Measurements from ENCODE around the gene DLG1. TPM values are rescaled to one million over a fixed set of nuclear protein-coding genes. Genes with fewer than 3 reads are reported as not detected.

The DLG1 gene
- total and polyA plus RNA-seq, 2 donors = 37.6 to 40.4 TPM

- H3K36me3 ChIP-seq (ENCODE audit: control insufficient read depth in 2 of 2, insufficient read depth in 2 of 2, low read length in 1 of 2) = no peaks in the 10 kb centered on the region
- peaks cover 0 to 6% of the 10 kb centered on the region in 2 donors for H3K27me3 ChIP-seq (ENCODE audit: control insufficient read depth in 2 of 2, insufficient read depth in 1 of 2, low read length in 1 of 2)
- no peak overlapping the region for H3K4me3 ChIP-seq (ENCODE audit: low read length in 2 of 2)
- H3K9me3 ChIP-seq (ENCODE audit: control insufficient read depth in 2 of 2, insufficient read depth in 1 of 2, low read length in 1 of 2) = no peaks in the 10 kb centered on the region
- peaks cover 13 to 21% of the 10 kb centered on the region in 2 donors for H3K4me1 ChIP-seq (ENCODE audit: control insufficient read depth in 2 of 2, insufficient read depth in 2 of 2, low read length in 2 of 2)
- WGBS = 96% methylated on average over 27 of the region's 27 CpGs
- DNase-seq (ENCODE audit: low read depth in 6 of 9, low spot score in 9 of 9) = no peak
- no peak overlapping the region for H3K27ac ChIP-seq (ENCODE audit: low read depth in 1 of 2, low read length in 1 of 2)
Measured at GRCh38 chr3:197008436-197009209, 289.8 kb downstream of the DLG1 start.

GRCh38 chr3:197007953-197008352 lies 290.5 kb downstream of the DLG1 start:
- no peaks in the 10 kb centered on the region for H3K9me3 ChIP-seq (ENCODE audit: control insufficient read depth in 2 of 2, insufficient read depth in 1 of 2, low read length in 1 of 2)
- no peak overlapping the region for H3K27ac ChIP-seq (ENCODE audit: low read depth in 1 of 2, low read length in 1 of 2)
- WGBS = 92% methylated on average over 8 of the region's 8 CpGs
- peaks cover 16 to 23% of the 10 kb centered on the region in 2 donors for H3K4me1 ChIP-seq (ENCODE audit: control insufficient read depth in 2 of 2, insufficient read depth in 2 of 2, low read length in 2 of 2)
- DNase-seq (ENCODE audit: low read depth in 6 of 9, low spot score in 9 of 9) = no peak
- H3K36me3 ChIP-seq (ENCODE audit: control insufficient read depth in 2 of 2, insufficient read depth in 2 of 2, low read length in 1 of 2) = no peaks in the 10 kb centered on the region
- H3K4me3 ChIP-seq (ENCODE audit: low read length in 2 of 2) = no peak overlapping the region
- H3K27me3 ChIP-seq (ENCODE audit: control insufficient read depth in 2 of 2, insufficient read depth in 1 of 2, low read length in 1 of 2) = peaks cover 0 to 9% of the 10 kb centered on the region in 2 donors

DNA sequence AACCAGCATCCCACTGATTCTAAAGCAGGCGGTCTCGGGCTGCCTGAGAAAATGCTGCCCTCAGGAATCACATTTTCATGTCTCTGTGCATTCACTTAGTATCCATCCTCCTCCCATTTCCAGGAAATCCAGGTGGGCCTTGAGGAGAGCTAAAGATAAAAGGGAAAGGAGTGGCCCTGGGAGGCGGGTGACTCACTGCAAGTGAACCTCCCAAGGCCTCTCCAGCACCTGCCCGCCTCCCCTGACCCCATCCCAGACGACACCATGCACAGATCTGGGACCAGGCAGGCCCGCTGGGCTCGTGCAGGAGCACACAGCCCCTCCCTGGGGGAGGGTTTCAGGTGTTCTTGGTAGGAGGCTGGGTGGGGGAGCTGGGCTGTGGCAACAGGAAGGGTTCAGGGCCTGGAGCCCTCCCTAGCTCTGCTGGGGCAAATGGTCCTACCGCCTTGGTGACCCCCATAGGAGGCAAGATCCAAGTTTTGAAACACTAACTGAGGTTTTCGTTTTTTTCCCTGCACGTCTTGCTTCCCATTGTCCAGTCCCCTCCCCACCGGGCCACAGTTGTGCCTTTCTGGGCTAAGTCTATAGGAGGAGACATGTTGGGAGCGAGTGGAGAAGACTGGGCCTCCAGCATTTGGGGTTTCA lies 291.0 kb downstream of the DLG1 start:
- Histone ChIP-seq H3K36me3 (ENCODE audit: control insufficient read depth in 2 of 2, insufficient read depth in 2 of 2, low read length in 1 of 2) (no peaks in the 10 kb centered on the region), H3K27ac (ENCODE audit: low read depth in 1 of 2, low read length in 1 of 2) (no peak overlapping the region), H3K27me3 (ENCODE audit: control insufficient read depth in 2 of 2, insufficient read depth in 1 of 2, low read length in 1 of 2) (peaks cover 0 to 9% of the 10 kb centered on the region in 2 donors), H3K4me1 (ENCODE audit: control insufficient read depth in 2 of 2, insufficient read depth in 2 of 2, low read length in 2 of 2) (peaks cover 17 to 23% of the 10 kb centered on the region in 2 donors), H3K9me3 (ENCODE audit: control insufficient read depth in 2 of 2, insufficient read depth in 1 of 2, low read length in 1 of 2) (no peaks in the 10 kb centered on the region), H3K4me3 (ENCODE audit: low read length in 2 of 2) (no peak overlapping the region)
- WGBS = 91% methylated on average over 12 of the region's 12 CpGs
- no peak for DNase-seq (ENCODE audit: low read depth in 6 of 9, low spot score in 9 of 9)

DNA sequence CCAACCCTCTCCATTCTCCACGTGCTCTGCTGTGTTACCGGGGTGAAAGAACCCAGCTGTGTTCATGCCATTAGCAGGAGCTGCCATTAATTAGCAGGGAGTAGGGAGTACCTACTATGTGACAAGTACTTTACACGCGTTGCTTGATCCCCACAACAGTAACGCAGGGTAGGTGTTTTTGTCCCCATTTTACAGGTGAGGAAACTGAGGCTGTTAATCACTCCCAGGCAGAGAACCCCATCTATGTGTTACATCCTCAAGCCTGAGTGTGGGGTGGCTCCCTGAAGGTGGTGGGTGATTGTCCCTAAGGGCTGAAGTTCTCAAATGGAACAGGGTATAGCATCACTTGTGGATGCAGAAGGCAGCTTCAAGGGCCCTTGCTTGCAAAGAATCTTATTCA lies 291.6 kb downstream of the DLG1 start:
- Histone ChIP-seq H3K4me1 (ENCODE audit: control insufficient read depth in 2 of 2, insufficient read depth in 2 of 2, low read length in 2 of 2) (peaks cover 18 to 29% of the 10 kb centered on the region in 2 donors), H3K27ac (ENCODE audit: low read depth in 1 of 2, low read length in 1 of 2) (no peak overlapping the region), H3K4me3 (ENCODE audit: low read length in 2 of 2) (no peak overlapping the region), H3K36me3 (ENCODE audit: control insufficient read depth in 2 of 2, insufficient read depth in 2 of 2, low read length in 1 of 2) (no peaks in the 10 kb centered on the region), H3K9me3 (ENCODE audit: control insufficient read depth in 2 of 2, insufficient read depth in 1 of 2, low read length in 1 of 2) (no peaks in the 10 kb centered on the region), H3K27me3 (ENCODE audit: control insufficient read depth in 2 of 2, insufficient read depth in 1 of 2, low read length in 1 of 2) (peaks cover 0 to 9% of the 10 kb centered on the region in 2 donors)
- WGBS = 97% methylated on average over 5 of the region's 5 CpGs
- no peak for DNase-seq (ENCODE audit: low read depth in 6 of 9, low spot score in 9 of 9)

GRCh38 chr3:197006446-197006845 lies 292.0 kb downstream of the DLG1 start:
- Histone ChIP-seq H3K4me3 (ENCODE audit: low read length in 2 of 2) (no peak overlapping the region), H3K27ac (ENCODE audit: low read depth in 1 of 2, low read length in 1 of 2) (no peak overlapping the region), H3K9me3 (ENCODE audit: control insufficient read depth in 2 of 2, insufficient read depth in 1 of 2, low read length in 1 of 2) (no peaks in the 10 kb centered on the region), H3K36me3 (ENCODE audit: control insufficient read depth in 2 of 2, insufficient read depth in 2 of 2, low read length in 1 of 2) (no peaks in the 10 kb centered on the region), H3K27me3 (ENCODE audit: control insufficient read depth in 2 of 2, insufficient read depth in 1 of 2, low read length in 1 of 2) (peaks cover 0 to 9% of the 10 kb centered on the region in 2 donors), H3K4me1 (ENCODE audit: control insufficient read depth in 2 of 2, insufficient read depth in 2 of 2, low read length in 2 of 2) (peaks cover 18 to 33% of the 10 kb centered on the region in 2 donors)
- 97% methylated on average over 11 of the region's 11 CpGs for WGBS
- no peak for DNase-seq (ENCODE audit: low read depth in 6 of 9, low spot score in 9 of 9)

DNA sequence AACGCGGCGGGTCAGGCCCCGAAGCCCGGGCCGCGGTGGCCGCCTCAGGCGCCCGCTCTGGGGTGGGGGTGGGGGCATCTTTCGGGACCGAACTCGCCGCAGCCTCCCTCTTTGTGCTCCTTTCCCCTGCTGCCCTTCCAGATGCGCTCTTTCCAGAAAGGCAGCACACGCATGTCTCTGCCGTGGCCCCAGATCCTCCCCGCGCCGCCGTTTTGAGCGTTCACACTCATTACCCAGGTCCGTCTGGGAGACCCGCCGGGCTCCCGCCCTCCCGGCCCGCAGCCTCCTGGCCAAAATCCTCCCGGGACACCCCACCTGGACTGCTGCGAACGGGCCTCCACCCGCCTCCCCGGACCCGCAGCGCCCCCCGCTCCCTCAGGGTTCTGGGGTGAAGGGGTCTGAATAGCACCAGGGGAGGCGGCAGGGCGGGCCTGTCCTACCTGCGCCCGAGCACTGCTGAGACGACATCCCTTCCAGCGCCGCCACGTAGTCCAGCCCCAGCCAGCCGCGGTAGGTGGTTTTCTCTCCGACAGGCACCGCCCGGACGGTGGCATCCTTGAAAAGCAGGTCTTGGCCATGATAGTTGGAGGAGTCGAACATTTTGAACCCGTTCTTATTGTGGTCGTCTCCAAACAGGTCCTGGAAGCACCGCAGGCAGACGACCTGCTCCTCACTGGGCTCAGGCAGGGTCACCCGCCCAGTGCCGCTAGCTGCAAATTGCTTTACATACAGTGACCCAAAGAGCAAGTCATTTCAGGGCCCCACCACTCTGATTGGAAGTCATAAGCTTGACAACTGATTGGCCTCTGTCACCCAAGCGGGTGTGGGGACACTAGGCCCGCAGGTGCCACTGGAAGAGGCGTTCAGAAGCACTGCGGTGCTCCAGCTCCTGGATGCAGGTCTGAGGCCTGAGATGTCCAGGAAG lies 294.7 kb downstream of the DLG1 start:
- peaks cover 0 to 9% of the 10 kb centered on the region in 2 donors for H3K27me3 ChIP-seq (ENCODE audit: control insufficient read depth in 2 of 2, insufficient read depth in 1 of 2, low read length in 1 of 2)
- WGBS = 28% methylated on average over 61 of the region's 61 CpGs
- H3K4me1 ChIP-seq (ENCODE audit: control insufficient read depth in 2 of 2, insufficient read depth in 2 of 2, low read length in 2 of 2) = peaks cover 18 to 36% of the 10 kb centered on the region in 2 donors
- H3K36me3 ChIP-seq (ENCODE audit: control insufficient read depth in 2 of 2, insufficient read depth in 2 of 2, low read length in 1 of 2) = peaks cover 0 to 3% of the 10 kb centered on the region in 2 donors
- peak in 1 of 9 donors; percentile 48 for DNase-seq (ENCODE audit: low read depth in 6 of 9, low spot score in 9 of 9)
- H3K27ac ChIP-seq (ENCODE audit: low read depth in 1 of 2, low read length in 1 of 2) = peak overlapping the region; percentile 50 to 60
- H3K9me3 ChIP-seq (ENCODE audit: control insufficient read depth in 2 of 2, insufficient read depth in 1 of 2, low read length in 1 of 2) = peaks cover 0 to 6% of the 10 kb centered on the region in 2 donors
- H3K4me3 ChIP-seq (ENCODE audit: low read length in 2 of 2) = peak overlapping the region; percentile 56 to 70

DNA sequence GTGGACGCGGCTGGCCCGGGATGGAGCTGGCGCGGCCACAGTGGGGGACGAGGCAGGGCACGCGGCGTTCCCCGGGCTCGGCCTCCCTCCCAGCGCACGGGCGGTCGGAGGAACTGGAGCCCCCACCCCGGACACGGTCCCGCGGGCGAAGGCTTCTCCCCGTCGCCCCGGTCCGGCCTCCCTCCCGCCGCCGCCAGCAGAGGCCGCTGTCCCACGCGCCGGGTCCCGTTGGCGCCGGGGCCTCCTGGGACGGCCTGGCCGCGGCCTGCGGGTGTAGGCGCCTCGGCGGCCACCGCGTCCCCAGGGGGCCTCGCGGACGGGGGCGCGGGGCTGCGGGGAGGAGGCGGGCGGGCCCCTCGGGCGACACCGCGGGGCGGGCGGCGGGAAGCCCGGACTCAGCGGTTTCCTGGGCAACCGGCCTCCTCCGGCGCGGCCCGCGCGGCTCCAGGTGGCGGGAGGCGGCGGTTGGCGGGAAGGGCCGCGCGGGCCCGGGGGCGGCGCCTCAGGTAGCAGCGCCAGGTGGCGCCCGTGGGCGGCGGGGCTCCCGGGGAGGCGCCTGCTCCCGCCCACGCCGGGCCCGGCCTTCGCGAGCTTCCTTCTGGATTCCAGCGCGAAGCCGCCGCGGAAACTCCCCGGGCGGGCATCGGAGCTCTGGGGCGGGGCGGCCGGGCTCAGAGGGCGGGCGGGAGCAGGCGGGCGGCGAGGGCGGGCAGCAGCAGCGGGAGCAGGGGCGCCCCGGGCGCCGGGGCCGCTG lies 295.5 kb downstream of the DLG1 start:
- H3K9me3 ChIP-seq (ENCODE audit: control insufficient read depth in 2 of 2, insufficient read depth in 1 of 2, low read length in 1 of 2) = peaks cover 0 to 9% of the 10 kb centered on the region in 2 donors
- H3K4me1 ChIP-seq (ENCODE audit: control insufficient read depth in 2 of 2, insufficient read depth in 2 of 2, low read length in 2 of 2) = peaks cover 18 to 36% of the 10 kb centered on the region in 2 donors
- H3K36me3 ChIP-seq (ENCODE audit: control insufficient read depth in 2 of 2, insufficient read depth in 2 of 2, low read length in 1 of 2) = peaks cover 0 to 3% of the 10 kb centered on the region in 2 donors
- peak overlapping the region in 1 of 2 donors; percentile 70 for H3K4me3 ChIP-seq (ENCODE audit: low read length in 2 of 2)
- DNase-seq (ENCODE audit: low read depth in 6 of 9, low spot score in 9 of 9) = peak in 5 of 9 donors; percentile 52 to 81 (median 69)
- WGBS = under 1% methylated on average over 113 of the region's 113 CpGs
- H3K27ac ChIP-seq (ENCODE audit: low read depth in 1 of 2, low read length in 1 of 2) = peak overlapping the region; percentile 74 to 75
- H3K27me3 ChIP-seq (ENCODE audit: control insufficient read depth in 2 of 2, insufficient read depth in 1 of 2, low read length in 1 of 2) = peaks cover 0 to 9% of the 10 kb centered on the region in 2 donors

- 49% methylated on average over 55 of the region's 55 CpGs for WGBS
- Histone ChIP-seq H3K4me3 (ENCODE audit: low read length in 2 of 2) (peak overlapping the region; percentile 13 to 70), H3K36me3 (ENCODE audit: control insufficient read depth in 2 of 2, insufficient read depth in 2 of 2, low read length in 1 of 2) (peaks cover 0 to 3% of the 10 kb centered on the region in 2 donors), H3K4me1 (ENCODE audit: control insufficient read depth in 2 of 2, insufficient read depth in 2 of 2, low read length in 2 of 2) (peaks cover 18 to 43% of the 10 kb centered on the region in 2 donors), H3K27ac (ENCODE audit: low read depth in 1 of 2, low read length in 1 of 2) (peak overlapping the region; percentile 74 to 75), H3K27me3 (ENCODE audit: control insufficient read depth in 2 of 2, insufficient read depth in 1 of 2, low read length in 1 of 2) (peaks cover 0 to 9% of the 10 kb centered on the region in 2 donors), H3K9me3 (ENCODE audit: control insufficient read depth in 2 of 2, insufficient read depth in 1 of 2, low read length in 1 of 2) (peaks cover 0 to 9% of the 10 kb centered on the region in 2 donors)
- no peak for DNase-seq (ENCODE audit: low read depth in 6 of 9, low spot score in 9 of 9)
Measured at GRCh38 chr3:197001972-197002700, 296.3 kb downstream of the DLG1 start.

All from thymus (tissue), 11 donors.